NK-92 (cell line): ENCODE data around the gene B3GALT6.
"Not testable (repeated sequence)": the region's sequence is repeated elsewhere in the genome, so short reads cannot be mapped to it uniquely, and the experiment has no call there.

Source experiments
- DNase-seq: peaks from one replicate; lab custom pipeline; 2025; ENCODE audit not compliant: unreplicated experiment; lab: John Stamatoyannopoulos, UW

The B3GALT6 gene

GRCh38 chr1:1232208-1232795, at the start of gene B3GALT6:
TSS of gene B3GALT6 (plus strand) at chr1:1232237. CDS start at chr1:1232279, 42 bp downstream.
- no peak for DNase-seq

GRCh38 chr1:1182491-1183220, 49.4 kb upstream of the B3GALT6 start:
- no peak for DNase-seq

- no peak for DNase-seq
Observed at GRCh38 chr1:1183221-1183747, 48.8 kb upstream of the B3GALT6 start.

- no peak for DNase-seq
Observed at GRCh38 chr1:1183833-1184775, 47.9 kb upstream of the B3GALT6 start.

GRCh38 chr1:1185101-1185765, 46.8 kb upstream of the B3GALT6 start:
- no peak for DNase-seq

GRCh38 chr1:1187938-1188337, 44.1 kb upstream of the B3GALT6 start:
- DNase-seq, result no peak

- DNase-seq, result no peak
Observed at GRCh38 chr1:1189111-1189510, 42.9 kb upstream of the B3GALT6 start.

GRCh38 chr1:1191734-1192133, 40.3 kb upstream of the B3GALT6 start:
- DNase-seq, result no peak

GRCh38 chr1:1194723-1195122, 37.3 kb upstream of the B3GALT6 start:
- no peak for DNase-seq

- DNase-seq, result not testable (repeated sequence)
Observed at GRCh38 chr1:1195726-1196125, 36.3 kb upstream of the B3GALT6 start.

GRCh38 chr1:1196431-1197187, 35.4 kb upstream of the B3GALT6 start:
- DNase-seq, result no peak

GRCh38 chr1:1197188-1197500, 34.9 kb upstream of the B3GALT6 start:
- DNase-seq, result no peak

GRCh38 chr1:1197551-1198422, 34.2 kb upstream of the B3GALT6 start:
- no peak for DNase-seq

GRCh38 chr1:1198423-1199140, 33.5 kb upstream of the B3GALT6 start:
- no peak for DNase-seq

- DNase-seq, result no peak
Observed at GRCh38 chr1:1199141-1199960, 32.7 kb upstream of the B3GALT6 start.

- no peak for DNase-seq
Observed at GRCh38 chr1:1199961-1200875, 31.8 kb upstream of the B3GALT6 start.
